Measurements from ENCODE around the gene MRGPRE.

MRGPRE gene

GRCh38 chr11:3216027-3216525 is 16.1 kb downstream of the MRGPRE start:
- H3K9me3 Mint-ChIP-seq = peaks cover 4% of the 10 kb centered on the region
- H3K27me3 Mint-ChIP-seq = peaks cover 49% of the 10 kb centered on the region
- peaks cover 2% of the 10 kb centered on the region for H3K36me3 Mint-ChIP-seq (ENCODE audit: insufficient read depth)
- no peak overlapping the region for H3K4me3 Mint-ChIP-seq
- H3K27ac Mint-ChIP-seq (ENCODE audit: low read depth) = no peak overlapping the region
- peaks cover 6% of the 10 kb centered on the region for H3K4me1 Mint-ChIP-seq
- DNase-seq (ENCODE audit: low spot score in 2 of 2) (no peak), ATAC-seq (replicated peaks; ENCODE audit: extremely low read depth, poor library complexity, severe bottlenecking) (no peak)

- Mint-ChIP-seq H3K9me3 (peaks cover 4% of the 10 kb centered on the region), H3K4me3 (no peak overlapping the region), H3K36me3 (ENCODE audit: insufficient read depth) (peaks cover 2% of the 10 kb centered on the region), H3K27ac (ENCODE audit: low read depth) (no peak overlapping the region), H3K27me3 (peaks cover 43% of the 10 kb centered on the region), H3K4me1 (peaks cover 6% of the 10 kb centered on the region)
- DNase-seq (ENCODE audit: low spot score in 2 of 2) (no peak), ATAC-seq (replicated peaks; ENCODE audit: extremely low read depth, poor library complexity, severe bottlenecking) (no peak)
Observed at GRCh38 chr11:3215346-3216026, 16.7 kb downstream of the MRGPRE start.

- H3K9me3 Mint-ChIP-seq = peaks cover 4% of the 10 kb centered on the region
- ATAC-seq (replicated peaks; ENCODE audit: extremely low read depth, poor library complexity, severe bottlenecking) (no peak), DNase-seq (ENCODE audit: low spot score in 2 of 2) (no peak)
- H3K27ac Mint-ChIP-seq (ENCODE audit: low read depth) = no peak overlapping the region
- peaks cover 42% of the 10 kb centered on the region for H3K27me3 Mint-ChIP-seq
- H3K4me3 Mint-ChIP-seq = no peak overlapping the region
- H3K4me1 Mint-ChIP-seq = peaks cover 6% of the 10 kb centered on the region
- H3K36me3 Mint-ChIP-seq (ENCODE audit: insufficient read depth) = peaks cover 2% of the 10 kb centered on the region
Observed at GRCh38 chr11:3214420-3214699, 17.9 kb downstream of the MRGPRE start.

- Mint-ChIP-seq H3K36me3 (ENCODE audit: insufficient read depth) (peaks cover 2% of the 10 kb centered on the region), H3K4me3 (no peak overlapping the region), H3K4me1 (peaks cover 6% of the 10 kb centered on the region), H3K27me3 (peaks cover 42% of the 10 kb centered on the region), H3K27ac (ENCODE audit: low read depth) (no peak overlapping the region), H3K9me3 (peaks cover 4% of the 10 kb centered on the region)
- DNase-seq (ENCODE audit: low spot score in 2 of 2) (no peak), ATAC-seq (replicated peaks; ENCODE audit: extremely low read depth, poor library complexity, severe bottlenecking) (no peak)
Observed at GRCh38 chr11:3213659-3214419, 18.4 kb downstream of the MRGPRE start.

GRCh38 chr11:3208272-3208671 is 23.9 kb downstream of the MRGPRE start:
- no peak overlapping the region for H3K4me3 Mint-ChIP-seq
- ATAC-seq (replicated peaks; ENCODE audit: extremely low read depth, poor library complexity, severe bottlenecking) = no peak
- DNase-seq (ENCODE audit: low spot score in 2 of 2) = no peak

GRCh38 chr11:3207526-3208189 is 24.6 kb downstream of the MRGPRE start:
- H3K36me3 Mint-ChIP-seq (ENCODE audit: insufficient read depth) = no peaks in the 10 kb centered on the region
- peaks cover 7% of the 10 kb centered on the region for H3K27me3 Mint-ChIP-seq
- peaks cover 4% of the 10 kb centered on the region for H3K9me3 Mint-ChIP-seq
- H3K4me1 Mint-ChIP-seq = no peaks in the 10 kb centered on the region
- ATAC-seq (replicated peaks; ENCODE audit: extremely low read depth, poor library complexity, severe bottlenecking) = no peak
- H3K4me3 Mint-ChIP-seq = no peak overlapping the region
- DNase-seq (ENCODE audit: low spot score in 2 of 2) = no peak
- no peak overlapping the region for H3K27ac Mint-ChIP-seq (ENCODE audit: low read depth)

More at GRCh38 chr11:3208272-3208671, 23.9 kb downstream of the MRGPRE start:
- H3K9me3 Mint-ChIP-seq = peaks cover 4% of the 10 kb centered on the region
- H3K27me3 Mint-ChIP-seq = peaks cover 9% of the 10 kb centered on the region
- H3K36me3 Mint-ChIP-seq (ENCODE audit: insufficient read depth) = no peaks in the 10 kb centered on the region
- H3K27ac Mint-ChIP-seq (ENCODE audit: low read depth) = no peak overlapping the region
- no peaks in the 10 kb centered on the region for H3K4me1 Mint-ChIP-seq

GRCh38 chr11:3206922-3207204 is 25.4 kb downstream of the MRGPRE start:
- Mint-ChIP-seq H3K4me3 (no peak overlapping the region), H3K9me3 (peaks cover 3% of the 10 kb centered on the region), H3K27ac (ENCODE audit: low read depth) (no peak overlapping the region), H3K36me3 (ENCODE audit: insufficient read depth) (no peaks in the 10 kb centered on the region), H3K27me3 (peaks cover 3% of the 10 kb centered on the region), H3K4me1 (no peaks in the 10 kb centered on the region)
- ATAC-seq (replicated peaks; ENCODE audit: extremely low read depth, poor library complexity, severe bottlenecking) (peak; percentile 20), DNase-seq (ENCODE audit: low spot score in 2 of 2) (no peak)

GRCh38 chr11:3206156-3206921 is 25.9 kb downstream of the MRGPRE start:
- ATAC-seq (replicated peaks; ENCODE audit: extremely low read depth, poor library complexity, severe bottlenecking) = peak; percentile 29

GRCh38 chr11:3205261-3206155 is 26.7 kb downstream of the MRGPRE start:
- Mint-ChIP-seq H3K9me3 (no peaks in the 10 kb centered on the region), H3K27me3 (peaks cover 11% of the 10 kb centered on the region), H3K4me3 (no peak overlapping the region), H3K27ac (ENCODE audit: low read depth) (peak overlapping the region; percentile 14), H3K36me3 (ENCODE audit: insufficient read depth) (no peaks in the 10 kb centered on the region), H3K4me1 (no peaks in the 10 kb centered on the region)
- no peak for DNase-seq (ENCODE audit: low spot score in 2 of 2)
- ATAC-seq (replicated peaks; ENCODE audit: extremely low read depth, poor library complexity, severe bottlenecking) = no peak

More at GRCh38 chr11:3206156-3206921, 25.9 kb downstream of the MRGPRE start:
- no peak overlapping the region for H3K4me3 Mint-ChIP-seq
- H3K27me3 Mint-ChIP-seq = peaks cover 3% of the 10 kb centered on the region
- no peaks in the 10 kb centered on the region for H3K4me1 Mint-ChIP-seq
- no peaks in the 10 kb centered on the region for H3K36me3 Mint-ChIP-seq (ENCODE audit: insufficient read depth)
- no peak for DNase-seq (ENCODE audit: low spot score in 2 of 2)
- H3K27ac Mint-ChIP-seq (ENCODE audit: low read depth) = no peak overlapping the region
- H3K9me3 Mint-ChIP-seq = no peaks in the 10 kb centered on the region

GRCh38 chr11:3204141-3205015 is 27.8 kb downstream of the MRGPRE start:
- Mint-ChIP-seq H3K36me3 (ENCODE audit: insufficient read depth) (no peaks in the 10 kb centered on the region), H3K27me3 (peaks cover 16% of the 10 kb centered on the region), H3K4me3 (no peak overlapping the region), H3K9me3 (no peaks in the 10 kb centered on the region), H3K27ac (ENCODE audit: low read depth) (no peak overlapping the region), H3K4me1 (no peaks in the 10 kb centered on the region)
- DNase-seq (ENCODE audit: low spot score in 2 of 2) (no peak), ATAC-seq (replicated peaks; ENCODE audit: extremely low read depth, poor library complexity, severe bottlenecking) (no peak)
